ENCODE results near the gene TRAPPC3L.

The TRAPPC3L gene

DNA sequence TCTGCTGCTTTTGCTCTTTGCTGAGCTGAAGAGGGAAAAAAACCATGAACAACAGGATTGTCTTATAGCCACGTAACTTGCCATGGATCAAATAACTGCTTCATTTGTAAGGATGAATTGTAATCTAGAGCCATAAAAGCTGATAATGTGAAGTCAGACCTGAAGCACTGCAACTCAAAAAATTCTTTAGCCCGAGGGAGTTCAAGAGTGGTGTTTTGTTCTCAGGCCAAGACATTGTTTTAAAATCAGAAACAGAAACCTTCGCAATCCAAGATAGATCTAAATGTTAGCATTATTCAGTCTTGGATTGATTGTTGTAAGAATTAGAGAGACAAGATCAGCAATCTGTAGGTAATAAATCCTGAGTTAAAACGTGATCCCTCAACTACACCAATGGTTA, at the start of gene TRAPPC3L:
TRAPPC3L (minus strand) TSS at position 34 of the 400 bp plus-strand sequence. CDS start 170 bp downstream, outside the sequence.
- DNase-seq, result no peak

DNA sequence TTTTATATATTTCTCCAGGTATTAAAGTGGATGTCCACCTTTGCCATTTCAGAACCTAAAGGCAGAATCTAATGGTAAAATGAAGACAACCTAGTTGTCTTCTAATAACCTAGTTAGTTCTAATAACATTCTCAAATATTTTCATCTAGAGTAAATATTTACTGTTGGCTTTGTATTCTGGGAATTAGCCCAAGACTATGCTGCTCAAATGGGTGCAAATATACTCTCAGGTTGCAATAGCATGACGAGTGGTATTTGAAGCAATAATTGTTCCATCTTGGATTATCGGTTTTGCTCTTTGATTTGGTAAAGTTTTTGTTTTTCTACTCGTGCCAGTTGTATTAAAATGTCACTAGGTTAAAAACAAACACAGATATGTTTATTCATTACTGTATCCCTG, 49.8 kb upstream of the TRAPPC3L start:
- no peak for DNase-seq

DNA sequence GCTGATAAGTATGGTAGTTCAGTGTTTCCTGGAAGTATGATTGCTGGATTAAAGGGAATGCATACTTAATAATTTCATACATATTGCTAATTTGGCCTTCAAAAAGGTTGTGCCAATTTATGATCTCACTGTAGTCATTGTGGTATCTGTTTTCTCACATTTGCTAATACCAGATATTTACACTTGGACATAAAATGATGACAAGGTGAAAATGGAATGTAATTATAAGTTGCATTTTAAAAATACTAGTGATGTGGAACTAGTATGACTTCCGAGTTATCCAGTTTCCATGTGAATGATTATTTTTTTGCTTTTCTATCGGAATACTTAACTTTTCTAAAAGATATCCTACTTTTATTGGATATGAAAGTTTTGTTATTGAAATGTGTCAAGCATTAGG, 41.3 kb upstream of the TRAPPC3L start:
- DNase-seq, result no peak

DNA sequence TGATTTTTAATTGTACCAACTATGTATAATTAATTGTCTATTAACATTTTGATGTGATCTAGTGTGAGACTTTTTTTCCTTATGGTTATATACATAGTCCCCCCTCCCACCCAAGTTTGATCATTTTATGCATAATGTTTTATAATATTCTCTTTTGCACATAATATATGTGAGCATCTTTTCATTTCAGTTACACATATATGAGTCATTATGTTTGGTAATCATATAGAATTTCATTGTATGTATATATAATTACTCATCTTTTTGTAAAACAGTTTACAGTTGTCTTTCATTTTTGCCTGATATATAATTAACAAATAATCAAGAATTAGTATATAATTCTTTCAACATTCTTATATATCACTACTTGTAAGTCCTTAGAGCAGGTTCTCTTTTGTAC, 40.8 kb upstream of the TRAPPC3L start:
- DNase-seq, result no peak

DNA sequence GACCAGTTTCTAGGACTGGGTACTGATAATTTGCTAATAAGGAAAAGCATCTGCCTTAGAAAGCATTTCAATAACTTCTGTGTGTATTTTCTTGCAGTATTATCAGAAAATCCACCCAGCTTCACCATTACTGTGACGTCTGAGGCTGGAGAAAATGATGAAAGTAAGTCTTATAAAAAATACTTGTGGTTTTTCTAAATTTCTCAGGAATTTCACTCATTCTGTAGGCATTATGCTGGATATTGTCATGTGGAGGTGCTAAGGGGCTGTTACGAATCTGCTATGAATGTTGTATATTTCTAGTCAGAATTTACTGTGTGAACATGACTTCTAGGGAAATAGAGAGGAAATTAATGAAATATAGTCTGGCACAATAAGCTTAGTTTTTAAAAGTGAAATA, 34.7 kb upstream of the TRAPPC3L start:
- no peak for DNase-seq

- no peak for DNase-seq
Measured at GRCh38 chr6:116579143-116579542, 33.7 kb upstream of the TRAPPC3L start.

DNA sequence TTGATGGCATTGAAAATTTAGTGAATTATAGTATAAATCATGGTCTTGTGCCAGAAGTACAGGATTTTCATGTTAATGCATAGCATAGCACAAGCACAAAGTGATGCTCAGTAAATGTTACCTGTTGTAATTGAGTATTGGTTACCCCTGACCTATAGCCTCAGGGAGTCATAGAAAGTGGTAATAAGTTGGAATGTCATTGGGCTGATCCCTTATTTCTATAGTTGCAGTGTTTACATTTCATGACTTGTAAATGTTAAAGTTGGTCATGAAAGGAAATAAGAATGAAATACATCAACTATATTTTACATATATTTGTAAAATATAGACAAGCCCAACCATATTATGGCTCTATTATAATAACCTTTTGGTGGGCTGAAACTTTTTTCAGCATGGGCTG, 32.9 kb upstream of the TRAPPC3L start:
- no peak for DNase-seq

GRCh38 chr6:116577486-116577885, 32.0 kb upstream of the TRAPPC3L start:
- DNase-seq, result no peak

DNA sequence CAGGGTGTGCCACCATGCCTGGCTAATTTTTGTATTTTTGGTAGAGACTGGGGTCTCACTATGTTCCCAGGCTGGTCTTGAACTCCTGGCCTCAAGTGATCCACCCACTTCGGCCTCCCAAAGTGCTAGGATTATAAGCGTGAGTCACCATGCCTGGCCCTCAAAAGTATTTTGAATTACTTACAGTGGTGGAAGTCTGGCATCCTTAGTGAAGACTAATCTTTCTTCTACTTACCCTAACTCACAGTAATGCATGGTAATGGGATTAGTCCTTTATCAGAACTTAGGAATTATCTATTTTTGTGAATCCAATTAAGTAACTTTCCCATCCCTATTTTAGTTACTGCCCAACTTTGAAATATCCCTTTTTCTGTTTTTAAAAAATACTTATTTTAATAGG, 29.7 kb upstream of the TRAPPC3L start:
- DNase-seq, result no peak

- peak; percentile 17 for DNase-seq
Measured at GRCh38 chr6:116572162-116572561, 26.7 kb upstream of the TRAPPC3L start.

DNA sequence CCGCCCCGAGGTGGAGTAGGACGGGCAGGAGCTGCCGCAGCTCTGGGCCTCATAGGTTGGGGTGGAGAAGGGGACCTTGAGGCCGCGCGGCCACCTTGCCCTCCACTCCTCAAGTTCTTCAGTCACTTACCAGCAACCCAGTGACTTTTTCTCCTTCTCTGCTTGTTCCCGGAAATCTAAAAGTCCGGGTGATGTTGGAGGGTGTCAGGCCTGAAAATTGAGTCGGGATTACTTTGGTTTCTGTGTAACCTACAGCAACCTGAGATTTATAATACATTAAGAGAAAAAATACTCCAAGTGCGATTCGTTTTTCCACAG, 26.2 kb upstream of the TRAPPC3L start:
- no peak for DNase-seq

- DNase-seq, result peak; percentile 99
Measured at GRCh38 chr6:116570856-116571682, 25.6 kb upstream of the TRAPPC3L start, which contains the start of gene RWDD1. Gene RWDD1, plus strand, starts transcription at chr6:116571504. Its CDS starts 79 bp downstream, at chr6:116571583.

DNA sequence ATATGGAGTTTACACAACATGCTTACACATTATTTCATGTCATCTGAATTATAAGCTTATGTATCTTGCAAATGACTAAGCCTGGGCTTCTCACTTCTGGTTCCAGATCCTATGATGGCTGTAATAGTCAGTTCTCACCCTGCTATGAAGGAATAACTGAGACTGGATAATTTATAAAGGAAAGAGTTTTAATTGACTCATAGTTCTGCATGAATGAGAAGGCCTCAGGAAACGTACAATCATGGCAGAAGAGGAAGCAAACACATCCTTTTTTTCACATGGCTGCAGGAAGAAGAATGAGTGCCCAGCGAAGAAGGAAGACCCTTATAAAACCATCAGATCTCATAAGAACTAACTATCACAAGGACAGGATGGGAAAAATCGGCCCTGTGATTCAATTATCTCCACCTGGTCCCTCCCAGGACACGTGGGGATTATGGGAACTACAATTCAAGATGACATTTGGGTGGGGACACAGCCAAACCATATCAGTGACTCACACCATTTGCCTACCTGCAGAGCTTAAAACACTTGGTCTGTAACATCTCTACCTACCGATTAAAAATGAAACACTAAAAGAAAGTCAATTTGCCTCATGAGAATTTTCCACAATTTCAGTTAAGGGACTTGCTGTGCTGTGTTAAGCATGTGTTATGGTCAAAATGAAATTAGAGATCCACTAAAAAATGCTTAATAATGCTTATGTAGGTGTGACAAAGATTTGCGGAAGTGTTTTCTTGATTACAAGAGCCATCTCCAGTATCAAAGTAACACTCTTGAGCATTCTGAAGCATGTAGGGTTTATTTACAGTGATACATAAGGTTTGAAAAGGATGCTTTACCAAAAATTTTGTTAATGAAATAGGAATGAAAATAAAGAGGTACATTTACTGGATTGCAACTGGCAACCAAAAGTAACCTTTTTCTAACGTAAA, 23.6 kb upstream of the TRAPPC3L start:
- DNase-seq, result no peak

- no peak for DNase-seq
Measured at GRCh38 chr6:116568111-116568510, 22.6 kb upstream of the TRAPPC3L start.

- no peak for DNase-seq
Measured at GRCh38 chr6:116564921-116565872, 19.7 kb upstream of the TRAPPC3L start.

DNA sequence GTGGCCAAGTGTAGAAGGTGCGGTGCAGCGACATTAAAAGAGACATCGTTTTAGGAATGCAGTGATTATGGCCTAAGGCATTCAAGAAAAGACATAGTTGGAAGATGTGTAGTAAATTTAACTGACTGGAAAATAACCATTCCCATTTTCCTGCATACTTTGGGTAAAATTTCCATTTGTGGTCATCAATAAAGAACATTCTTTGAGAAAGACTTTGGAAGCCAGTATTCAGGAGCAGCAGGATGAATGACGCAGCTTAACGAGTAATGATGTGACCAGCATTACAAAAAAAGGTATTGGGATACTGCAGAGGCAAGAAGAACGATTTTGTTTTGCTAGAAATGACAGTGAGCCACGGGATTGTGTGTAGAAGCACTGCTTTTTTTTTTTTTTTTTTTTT, 18.8 kb upstream of the TRAPPC3L start:
- DNase-seq, result no peak

DNA sequence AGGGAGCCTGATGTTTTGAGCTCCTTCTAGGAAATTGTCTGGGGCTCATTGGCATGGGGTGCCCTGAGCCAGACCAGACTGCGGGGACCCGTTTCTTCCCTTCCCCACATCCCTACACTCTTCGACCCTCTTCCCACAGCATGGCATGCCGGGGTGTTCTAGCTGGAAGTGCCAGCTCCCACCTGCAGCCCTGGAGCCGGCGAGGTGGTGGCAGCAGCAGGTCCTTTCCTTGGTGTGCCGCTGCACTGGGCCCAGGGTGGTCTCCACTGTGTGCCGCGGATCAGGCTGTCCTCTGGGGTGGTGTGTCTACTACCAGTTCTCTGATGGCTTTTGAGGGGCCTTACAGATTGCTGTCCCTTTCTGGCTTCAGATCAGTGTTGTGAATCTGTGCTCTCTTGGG, 18.3 kb upstream of the TRAPPC3L start:
- DNase-seq, result no peak

DNA sequence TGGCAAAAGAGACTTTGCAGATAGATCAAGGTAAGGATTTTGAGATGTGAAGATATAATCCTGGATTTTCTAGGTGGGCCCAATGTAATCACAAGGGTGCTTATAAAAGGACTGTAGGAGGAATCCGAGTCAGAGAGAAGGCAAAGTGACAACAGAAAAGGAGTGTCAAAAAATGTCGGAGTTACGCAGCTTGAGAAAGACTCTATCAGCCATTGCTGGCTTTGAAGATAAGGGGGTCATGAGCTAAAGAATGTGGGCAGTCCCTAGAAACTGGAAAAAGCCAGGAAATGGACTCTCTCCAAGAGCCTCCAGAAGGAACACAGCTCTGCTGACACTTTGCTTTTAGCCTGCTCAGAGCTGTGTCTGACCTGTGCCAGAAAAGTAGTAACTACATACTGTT, 17.1 kb upstream of the TRAPPC3L start:
- no peak for DNase-seq

GRCh38 chr6:116562019-116562403, 16.5 kb upstream of the TRAPPC3L start:
- DNase-seq, result no peak

DNA sequence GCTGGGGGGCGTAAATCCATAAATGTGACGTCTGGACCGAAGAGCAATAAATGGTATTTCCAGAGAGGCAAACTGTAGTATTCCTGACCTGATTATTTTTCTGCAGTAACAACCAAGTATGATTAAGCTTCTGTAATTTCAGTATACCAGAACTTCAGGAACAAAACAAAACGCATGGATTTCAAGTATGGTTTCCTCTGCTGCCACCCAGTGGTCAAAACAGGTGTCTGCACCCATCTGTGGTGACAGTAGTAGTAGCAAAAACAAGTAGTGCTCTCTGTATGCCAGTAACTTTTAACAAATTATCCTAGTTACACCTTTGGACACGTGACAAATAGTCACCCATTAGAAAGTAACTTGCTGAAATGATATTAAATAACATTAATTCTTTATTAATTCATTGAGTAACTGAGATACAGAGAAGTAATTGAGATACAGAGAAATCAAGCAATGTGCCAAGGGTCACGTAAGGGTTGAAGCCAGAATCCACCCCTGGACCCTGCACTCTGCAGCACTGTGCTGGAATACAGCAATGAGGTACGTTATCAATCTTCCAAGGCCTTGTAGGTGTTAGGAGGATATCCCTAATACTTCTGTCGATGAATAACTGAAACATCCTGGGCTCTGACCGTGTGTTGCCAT, 16.0 kb upstream of the TRAPPC3L start:
- peak; percentile 16 for DNase-seq

DNA sequence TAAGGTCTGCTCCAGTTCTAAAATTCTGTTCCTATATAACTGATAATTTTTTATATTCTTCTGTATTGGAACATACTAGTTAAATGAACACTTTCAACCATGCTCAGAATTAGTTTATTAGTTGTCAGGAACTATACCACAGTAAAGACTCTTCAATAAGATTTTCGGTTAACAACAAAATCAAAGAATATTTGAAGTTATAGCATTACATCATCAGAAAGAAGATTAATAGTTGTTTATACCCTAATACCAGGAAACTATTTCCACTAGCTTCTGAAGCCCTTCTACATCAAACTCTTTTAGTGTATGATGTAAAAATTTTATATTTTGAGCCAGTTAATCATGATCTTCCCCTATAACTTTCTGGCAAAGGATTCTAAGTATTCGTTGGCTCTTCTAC, 14.6 kb upstream of the TRAPPC3L start:
- no peak for DNase-seq

DNA sequence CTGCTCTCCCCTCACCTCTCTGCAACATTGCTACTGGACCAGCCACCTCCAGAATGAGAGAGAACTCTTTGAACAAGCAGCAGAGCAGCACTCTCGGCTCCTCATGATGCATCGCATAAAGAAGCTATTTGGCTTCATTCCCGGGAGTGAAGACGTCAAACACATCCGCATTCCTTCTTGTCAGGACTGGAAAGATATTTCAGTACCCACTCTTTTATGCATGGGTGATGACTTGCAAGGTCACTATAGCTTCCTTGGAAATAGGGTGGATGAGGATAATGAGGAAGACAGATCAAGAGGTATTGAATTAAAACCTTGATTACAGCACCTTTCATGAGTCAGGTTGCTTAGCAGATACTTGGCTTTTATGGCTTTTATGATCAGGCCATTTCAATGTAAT, 12.4 kb upstream of the TRAPPC3L start:
- DNase-seq, result no peak

All from DMS 273 treated with DMSO at 0.1 percent for 48 hours (cell line).